Natural killer cell (primary cell): Measurements from ENCODE around the gene SRPRA. TPM values are rescaled to one million over a fixed set of nuclear protein-coding genes. Genes with fewer than 3 reads are reported as not detected.

Experiments used
- ATAC-seq, 3 donors: fragments of 150-1000 bp in 2 of 3; fragments of 200-7000 bp in 1 of 3; cut with Tn5 transposase; 1 replicate in 1 of 3; 2 replicates in 2 of 3; pipeline ENCODE4 v1.10.0; 2021; ENCODE audit warnings: mild to moderate bottlenecking in 2 of 3, moderate library complexity in 2 of 3
- DNase-seq, 2 donors: peaks; one replicate each; pipeline versions ENCODE4 v3.0.0 to v3.0.0-alpha.2; 2013 to 2021; ENCODE audit warnings: mixed read lengths in 1 of 2
- H3K27ac ChIP-seq: one replicate; pipeline ENCODE4 v1.5.1; 2013; ENCODE audit warnings: mild to moderate bottlenecking, low read length
- H3K27me3 ChIP-seq: one replicate; pipeline ENCODE4 v1.6.1; 2013; ENCODE audit warnings: low read length; ENCODE audit not compliant: control insufficient read depth, insufficient read depth
- H3K36me3 ChIP-seq: one replicate; pipeline ENCODE4 v1.6.1; 2013; ENCODE audit warnings: low read length; ENCODE audit not compliant: control insufficient read depth, insufficient read depth
- H3K4me1 ChIP-seq: one replicate; pipeline ENCODE4 v1.6.1; 2013; ENCODE audit warnings: low read length; ENCODE audit not compliant: control insufficient read depth, insufficient read depth
- H3K4me3 ChIP-seq: one replicate; pipeline ENCODE4 v1.5.1; 2013; ENCODE audit warnings: low read length
- H3K9me3 ChIP-seq: one replicate; pipeline ENCODE4 v1.6.1; 2013; ENCODE audit warnings: low read length; ENCODE audit not compliant: control insufficient read depth, insufficient read depth
- H3K27ac Mint-ChIP-seq, 2 donors: one replicate each; pipeline ENCODE4 v1.8.0; 2022; ENCODE audit warnings: mild to moderate bottlenecking in 2 of 2, mixed read lengths in 2 of 2, moderate library complexity in 1 of 2
- H3K27me3 Mint-ChIP-seq, 2 donors: one replicate each; pipeline ENCODE4 v1.8.0; 2022; ENCODE audit warnings: low read depth in 2 of 2, mixed read lengths in 2 of 2
- H3K36me3 Mint-ChIP-seq: one replicate; pipeline ENCODE4 v1.8.0; 2022; ENCODE audit warnings: mixed read lengths
- H3K4me1 Mint-ChIP-seq, 2 donors: one replicate each; pipeline ENCODE4 v1.8.0; 2022; ENCODE audit warnings: mixed read lengths in 2 of 2
- H3K4me3 Mint-ChIP-seq: one replicate; pipeline ENCODE4 v1.8.0; 2022; ENCODE audit warnings: mild to moderate bottlenecking, moderate library complexity, mixed read lengths
- H3K9me3 Mint-ChIP-seq, 2 donors: one replicate each; pipeline ENCODE4 v1.8.0; 2022; ENCODE audit warnings: mixed read lengths in 2 of 2
- WGBS: methylation state at CpG from one replicate; pipeline ENCODE4 v1.1.7; 2013; ENCODE audit warnings: missing lambda C conversion rate; ENCODE audit not compliant: insufficient coverage; 5-methylcytosine and 5-hydroxymethylcytosine counted together
- intact Hi-C: fragments of 100-400 bp; cut with micrococcal nuclease; formaldehyde crosslinking; loops from one replicate; pipeline ENCODE4 v1.14.2; 2022
- total RNA-seq, 4 donors: library from RNA; stranded (reverse); fragments of 120-200 nt in 1 of 4; gene quantifications; one replicate each; pipeline versions ENCODE4 v1.2.3 to v1.2.4, GENCODE V29; 2013 to 2022
- TF ChIP-seq, protein P1 (sequence below): fragments of 200-600 bp; IDR thresholded peaks from one replicate; pipeline ENCODE4 v1.8.0; 2022; ENCODE audit warnings: antibody characterized with exemption

SRPRA gene
- total RNA-seq, 3 donors from 2014 or later (not counting 1 experiment from before 2014, with no cell fraction given): 188 to 225 (median 195) TPM

DNA sequence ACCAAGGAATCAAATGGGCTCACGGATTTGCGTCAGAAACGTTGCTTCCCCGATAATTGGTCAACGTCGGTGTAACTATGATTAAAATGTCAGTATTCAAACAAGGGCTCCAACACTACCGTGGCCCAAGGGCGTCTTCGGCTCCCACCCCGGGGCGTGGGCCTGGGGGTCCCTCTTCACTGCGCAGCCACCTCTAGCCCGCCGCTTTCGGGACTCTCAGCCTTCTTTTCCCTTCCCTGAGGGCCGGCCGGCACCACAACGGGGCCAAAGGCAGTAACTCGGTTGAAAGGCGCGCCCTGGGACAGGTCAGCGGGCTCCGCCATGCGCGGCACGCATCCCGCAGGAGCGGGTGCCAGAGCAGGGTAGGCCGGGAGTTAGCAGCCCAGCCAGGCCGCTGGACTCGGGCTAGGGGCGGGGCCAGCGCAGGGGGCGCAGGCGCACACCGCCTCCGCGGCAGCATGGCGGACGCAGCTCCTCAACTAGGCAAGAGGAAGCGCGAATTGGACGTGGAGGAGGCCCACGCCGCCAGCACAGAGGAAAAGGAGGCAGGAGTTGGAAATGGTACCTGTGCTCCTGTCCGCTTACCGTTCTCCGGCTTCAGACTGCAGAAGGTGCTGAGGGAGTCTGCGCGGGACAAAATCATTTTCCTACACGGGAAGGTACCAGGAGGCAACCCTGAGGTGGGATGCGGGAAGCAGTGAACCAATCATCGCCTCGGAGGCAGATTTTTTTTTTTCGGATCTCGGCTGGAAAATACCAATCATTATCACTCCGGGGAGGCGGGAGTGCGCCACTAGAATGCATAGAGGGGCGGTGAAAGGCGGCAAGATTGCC lies 35.1 kb upstream of the SRPRA start, which contains the start of gene DCPS:
TSS of gene DCPS (plus strand) at position 438 of the 834 bp plus-strand sequence. CDS start at position 459, 21 bp downstream.
- no peaks in the 10 kb centered on the region for H3K36me3 Mint-ChIP-seq
- DNase-seq (peak; percentile 88 to 92), ATAC-seq (peak; percentile 99)
- H3K9me3 Mint-ChIP-seq: no peaks in the 10 kb centered on the region
- H3K4me1 ChIP-seq: peaks cover 26% of the 10 kb centered on the region
- peaks cover 4% of the 10 kb centered on the region for H3K36me3 ChIP-seq
- H3K27me3 Mint-ChIP-seq: no peaks in the 10 kb centered on the region
- peak within 1 kb of the TSS; percentile 96 for H3K4me3 Mint-ChIP-seq
- H3K27me3 ChIP-seq: no peaks in the 10 kb centered on the region
- H3K27ac Mint-ChIP-seq: peak within 1 kb of the TSS; percentile 90 to 94
- peak within 1 kb of the TSS; percentile 81 for H3K27ac ChIP-seq
- H3K4me3 ChIP-seq: peak within 1 kb of the TSS; percentile 69
- H3K9me3 ChIP-seq: no peaks in the 10 kb centered on the region
- H3K4me1 Mint-ChIP-seq: peaks cover 29 to 33% of the 10 kb centered on the region in 2 donors
- intact Hi-C loops: loop anchor here (1.0 kb wide), 2 partner anchors 15 to 35 kb away; partner anchors contain the start of gene FOXRED1
- 2% methylated on average over 61 of the region's 61 CpGs for WGBS
- TF ChIP-seq, protein P1, sequence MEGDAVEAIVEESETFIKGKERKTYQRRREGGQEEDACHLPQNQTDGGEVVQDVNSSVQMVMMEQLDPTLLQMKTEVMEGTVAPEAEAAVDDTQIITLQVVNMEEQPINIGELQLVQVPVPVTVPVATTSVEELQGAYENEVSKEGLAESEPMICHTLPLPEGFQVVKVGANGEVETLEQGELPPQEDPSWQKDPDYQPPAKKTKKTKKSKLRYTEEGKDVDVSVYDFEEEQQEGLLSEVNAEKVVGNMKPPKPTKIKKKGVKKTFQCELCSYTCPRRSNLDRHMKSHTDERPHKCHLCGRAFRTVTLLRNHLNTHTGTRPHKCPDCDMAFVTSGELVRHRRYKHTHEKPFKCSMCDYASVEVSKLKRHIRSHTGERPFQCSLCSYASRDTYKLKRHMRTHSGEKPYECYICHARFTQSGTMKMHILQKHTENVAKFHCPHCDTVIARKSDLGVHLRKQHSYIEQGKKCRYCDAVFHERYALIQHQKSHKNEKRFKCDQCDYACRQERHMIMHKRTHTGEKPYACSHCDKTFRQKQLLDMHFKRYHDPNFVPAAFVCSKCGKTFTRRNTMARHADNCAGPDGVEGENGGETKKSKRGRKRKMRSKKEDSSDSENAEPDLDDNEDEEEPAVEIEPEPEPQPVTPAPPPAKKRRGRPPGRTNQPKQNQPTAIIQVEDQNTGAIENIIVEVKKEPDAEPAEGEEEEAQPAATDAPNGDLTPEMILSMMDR: no peak

DNA sequence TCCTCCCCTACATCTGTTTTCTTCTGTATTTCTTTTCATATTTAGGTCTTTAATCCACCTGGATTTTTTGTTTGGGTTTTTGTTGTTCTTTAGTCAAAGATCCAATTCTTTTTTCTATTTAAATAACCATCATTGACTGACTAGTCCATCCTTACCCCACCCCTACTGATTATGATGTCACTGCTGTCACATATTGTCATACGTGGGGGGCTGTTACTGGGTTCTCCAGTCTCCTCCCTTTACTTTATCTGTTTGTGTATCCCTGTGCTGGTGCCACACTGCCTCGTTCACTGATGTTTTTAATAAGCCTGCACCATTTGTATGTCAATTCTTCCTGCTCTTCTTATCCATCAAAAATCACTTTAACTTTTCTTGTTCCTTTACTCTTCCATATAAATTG lies 28.3 kb upstream of the SRPRA start:
- Mint-ChIP-seq H3K9me3 (no peaks in the 10 kb centered on the region), H3K36me3 (no peaks in the 10 kb centered on the region), H3K27me3 (no peaks in the 10 kb centered on the region), H3K4me1 (peaks cover 7 to 11% of the 10 kb centered on the region in 2 donors), H3K4me3 (no peak overlapping the region), H3K27ac (no peak overlapping the region)
- H3K27ac ChIP-seq: no peak overlapping the region
- TF ChIP-seq, protein P1: no peak
- no peaks in the 10 kb centered on the region for H3K9me3 ChIP-seq
- ATAC-seq (no peak), DNase-seq (no peak)
- intact Hi-C loops: no loop called here
- 60% methylated on average over 2 of the region's 2 CpGs for WGBS
- no peaks in the 10 kb centered on the region for H3K4me1 ChIP-seq
- no peaks in the 10 kb centered on the region for H3K27me3 ChIP-seq
- peaks cover 28% of the 10 kb centered on the region for H3K36me3 ChIP-seq
- H3K4me3 ChIP-seq: no peak overlapping the region

DNA sequence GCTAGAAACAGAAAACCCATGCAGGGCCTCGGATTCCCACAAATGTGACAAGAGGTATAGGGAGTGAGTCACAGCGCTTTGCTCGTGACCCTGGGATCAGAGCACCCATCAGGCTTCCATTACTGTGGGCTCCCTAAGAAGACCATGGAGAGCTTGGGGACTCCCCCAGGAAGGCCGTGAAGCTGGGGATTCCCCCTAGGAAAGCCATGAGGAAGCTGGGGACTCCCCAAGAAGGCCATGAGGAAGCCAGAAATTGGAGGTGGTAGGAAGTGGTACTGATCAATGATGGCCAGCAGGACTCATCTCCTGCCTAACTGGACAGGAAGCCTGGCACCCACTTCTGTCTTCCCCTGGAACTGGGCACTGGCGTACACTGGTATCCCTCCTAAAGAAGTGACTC lies 25.0 kb upstream of the SRPRA start:
- Mint-ChIP-seq H3K27me3 (no peaks in the 10 kb centered on the region), H3K27ac (peak overlapping the region in 1 of 2 donors; percentile 44), H3K4me3 (no peak overlapping the region), H3K9me3 (no peaks in the 10 kb centered on the region), H3K36me3 (no peaks in the 10 kb centered on the region), H3K4me1 (peaks cover 7 to 11% of the 10 kb centered on the region in 2 donors)
- H3K4me3 ChIP-seq: no peak overlapping the region
- no peaks in the 10 kb centered on the region for H3K27me3 ChIP-seq
- intact Hi-C loops: no loop called here
- no peaks in the 10 kb centered on the region for H3K4me1 ChIP-seq
- H3K9me3 ChIP-seq: no peaks in the 10 kb centered on the region
- TF ChIP-seq, protein P1: no peak
- DNase-seq (no peak), ATAC-seq (no peak)
- H3K27ac ChIP-seq: no peak overlapping the region
- 79% methylated on average over 5 of the region's 5 CpGs for WGBS
- H3K36me3 ChIP-seq: peaks cover 49% of the 10 kb centered on the region
